K562 (cell line): ENCODE data around the gene KAT6B. TPM values are rescaled to one million over a fixed set of nuclear protein-coding genes. Genes with fewer than 3 reads are reported as not detected.

Experiments used
- ARID3B ChIP-seq: fragments of 250-450 bp; sonication (Bioruptor Pico); IDR thresholded peaks from 2 replicates; pipeline ENCODE4 v1.4.0; 2020; ENCODE audit warnings: borderline replicate concordance
- CBFA2T3 ChIP-seq: fragments of 450-650 bp; IDR thresholded peaks from 2 replicates; pipeline ENCODE4 v1.6.1; 2017
- CXXC5 ChIP-seq: fragments of 250-450 bp; sonication (Bioruptor Pico); IDR thresholded peaks from 2 replicates; pipeline ENCODE4 v1.8.0; 2022; ENCODE audit warnings: inconsistent platforms, mild to moderate bottlenecking, moderate library complexity
- HDAC2 ChIP-seq: fragments of 450-650 bp; IDR thresholded peaks from 2 replicates; pipeline ENCODE4 v1.6.1; 2016; ENCODE audit warnings: mild to moderate bottlenecking
- HDAC8 ChIP-seq: fragments of 450-650 bp; IDR thresholded peaks from 2 replicates; pipeline ENCODE4 v1.6.1; 2016; ENCODE audit warnings: mild to moderate bottlenecking, missing genetic modification characterization, moderate library complexity, missing compliant biosample characterization
- KHSRP ChIP-seq: fragments of 450-650 bp; IDR thresholded peaks from 2 replicates; pipeline ENCODE4 v1.6.1; 2017
- MAX ChIP-seq: sonication (generic); formaldehyde crosslinking; IDR thresholded peaks from 2 replicates; pipeline ENCODE4 v1.9.0; 2022; ENCODE audit warnings: mild to moderate bottlenecking, missing genetic modification reagents
- NCOA6 ChIP-seq: fragments of 450-650 bp; IDR thresholded peaks from 2 replicates; pipeline ENCODE4 v1.6.1; 2017; ENCODE audit warnings: mild to moderate bottlenecking
- NFIC ChIP-seq: fragments of 450-650 bp; IDR thresholded peaks from 2 replicates; pipeline ENCODE4 v1.6.1; 2017; ENCODE audit warnings: mild to moderate bottlenecking, inconsistent platforms
- PRMT5 ChIP-seq: sonication (generic); formaldehyde crosslinking; IDR thresholded peaks from 2 replicates; pipeline ENCODE4 v1.5.0; 2020; ENCODE audit warnings: missing genetic modification reagents
- RBM22 ChIP-seq: fragments of 200-400 bp; formaldehyde crosslinking; IDR thresholded peaks from 2 replicates; pipeline ENCODE4 v1.6.1; 2018; ENCODE audit warnings: low read length, low read depth; ENCODE audit not compliant: poor library complexity, severe bottlenecking
- RFX1 ChIP-seq: fragments of 450-650 bp; IDR thresholded peaks from 2 replicates; pipeline ENCODE4 v1.6.1; 2016; ENCODE audit warnings: mild to moderate bottlenecking, moderate library complexity
- SAP30 ChIP-seq: fragments of 200-600 bp; sonication (generic); IDR thresholded peaks from 2 replicates; pipeline ENCODE4 v1.6.1; 2012; ENCODE audit warnings: borderline replicate concordance, low read depth, mild to moderate bottlenecking, moderate library complexity, low read length, control low read depth, inconsistent platforms; ENCODE audit not compliant: insufficient read depth, poor library complexity, severe bottlenecking
- SRSF7 ChIP-seq: fragments of 200-400 bp; formaldehyde crosslinking; optimal IDR thresholded peaks from 2 replicates; pipeline ENCODE3; 2017; ENCODE audit warnings: mild to moderate bottlenecking, low read depth, low read length
- TARDBP ChIP-seq: fragments of 450-650 bp; IDR thresholded peaks from 2 replicates; pipeline ENCODE4 v1.6.1; 2016
- ZFP30 ChIP-seq: fragments of 250-450 bp; sonication (Bioruptor Pico); IDR thresholded peaks from 2 replicates; pipeline ENCODE4 v1.8.0; 2022; ENCODE audit warnings: moderate library complexity, mild to moderate bottlenecking, inconsistent platforms, borderline replicate concordance
- ZNF143 ChIP-seq: sonication (generic); formaldehyde crosslinking; IDR thresholded peaks from 2 replicates; pipeline ENCODE4 v1.9.0; 2022; ENCODE audit warnings: mild to moderate bottlenecking, missing genetic modification reagents
- ZNF197 ChIP-seq: fragments of 200-800 bp; sonication (Bioruptor generic); IDR thresholded peaks from 2 replicates; pipeline ENCODE4 v1.6.1; 2016; ENCODE audit warnings: low read depth, missing genetic modification characterization, missing compliant biosample characterization
- polyA plus RNA-seq, 8 experiments: library from polyadenylated mRNA; depleted of rRNA in 4 of 8; stranded (reverse) in 5 of 8; unstranded in 3 of 8; fragments of >200 nt; fragmentation: Nextera tagmentation in 2 of 8; fragmentation: Illumina TruSeq in 1 of 8; extraction: Ambion mirVana in 2 of 8; extraction: Trizol in 1 of 8; gene quantifications; 2 replicates each; pipeline versions ENCODE4 v1.2.1 to v1.2.3, GENCODE V29; 2011 to 2014; ENCODE audit warnings: inconsistent platforms in 1 of 8, missing spikeins in 1 of 8
- total RNA-seq, 7 experiments: library from RNA; depleted of rRNA in 6 of 7; stranded (reverse); fragments of >200 nt in 6 of 7; fragmentation: Illumina TruSeq in 2 of 7; extraction: Trizol in 2 of 7; gene quantifications; 2 replicates each; pipeline versions ENCODE4 v1.2.1 to v1.2.3, GENCODE V29; 2011 to 2021; ENCODE audit warnings: low replicate concordance in 1 of 7
- TF ChIP-seq, protein P1 (sequence below), 2 experiments: fragments of 450-650 bp; IDR thresholded peaks; 2 replicates each; pipeline ENCODE4 v1.6.1; 2016
- TF ChIP-seq, protein P2 (sequence below): sonication (generic); formaldehyde crosslinking; IDR thresholded peaks from 2 replicates; pipeline ENCODE4 v1.8.0; 2022; ENCODE audit warnings: mild to moderate bottlenecking, missing genetic modification reagents

Gene KAT6B
- total and polyA plus RNA-seq, 9 of the 15 experiments (the other 6 are each of a cell fraction or from before 2014, with no cell fraction given), result 1.4 to 9.2 (median 6.8) TPM

DNA sequence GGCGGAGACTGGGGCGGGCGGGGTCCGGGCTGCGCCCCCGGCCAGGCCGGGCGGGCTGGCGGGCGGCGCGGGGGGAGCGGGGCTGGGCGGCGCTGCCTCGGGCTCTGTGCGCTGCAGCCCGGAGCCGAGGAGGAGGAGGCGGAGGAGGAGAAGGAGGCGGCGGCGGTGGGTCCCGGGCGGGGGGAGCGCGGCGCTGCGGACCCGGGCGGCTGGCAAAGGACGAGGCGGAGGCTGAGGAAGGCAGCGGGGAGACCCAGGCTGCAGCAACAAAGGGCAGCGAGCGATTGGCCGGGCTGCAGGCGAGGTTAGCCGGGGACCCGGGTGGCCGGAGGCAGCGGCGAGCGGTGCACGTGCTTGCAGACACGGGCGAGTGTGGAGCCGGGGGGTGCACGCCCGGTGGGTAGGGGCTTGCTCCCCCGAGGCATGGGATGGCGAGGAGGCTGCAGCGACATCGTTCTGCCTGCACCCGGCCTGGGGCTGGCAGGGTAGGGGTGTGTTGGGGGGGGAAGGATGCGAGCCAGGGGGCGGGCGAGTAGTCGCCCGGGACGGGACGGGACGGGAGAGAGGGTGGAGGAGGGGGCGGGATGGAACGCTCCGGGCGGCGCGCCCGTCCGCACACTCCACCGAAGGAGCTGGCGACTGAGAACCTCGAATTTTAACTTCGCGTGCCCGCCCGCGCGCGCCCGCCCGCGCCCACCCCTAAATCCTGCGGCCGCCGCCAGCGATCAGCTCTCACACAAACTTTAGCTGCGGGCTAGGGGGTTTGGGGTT lies 844 bp upstream of the KAT6B start (continued):
- TF ChIP-seq SRSF7 (no peak), TARDBP (0 out of 2 replicates have a peak, but pooled peaks have one; percentile 35), HDAC8 (peak; percentile 53; the same call in 1 of the 2 replicates), RBM22 (peak; percentile 37), PRMT5 (peak; percentile 44; the same call in 1 of the 2 replicates), NFIC (peak; percentile 48; the same call in 1 of the 2 replicates), CXXC5 (CRISPR knock-in tag) (peak; percentile 68), ZNF143 (peak; percentile 13; the same call in 1 of the 2 replicates), ARID3B (CRISPR knock-in tag) (0 out of 2 replicates have a peak, but pooled peaks have one; percentile 63), KHSRP (no peak), CBFA2T3 (no peak; the same call in 1 of the 2 replicates), ZFP30 (no peak), RFX1 (no peak), MAX (peak; percentile 87), SAP30 (peak; percentile 66), ZNF197 (no peak), NCOA6 (peak; percentile 75), HDAC2 (peak; percentile 86)
- TF ChIP-seq, protein P1, sequence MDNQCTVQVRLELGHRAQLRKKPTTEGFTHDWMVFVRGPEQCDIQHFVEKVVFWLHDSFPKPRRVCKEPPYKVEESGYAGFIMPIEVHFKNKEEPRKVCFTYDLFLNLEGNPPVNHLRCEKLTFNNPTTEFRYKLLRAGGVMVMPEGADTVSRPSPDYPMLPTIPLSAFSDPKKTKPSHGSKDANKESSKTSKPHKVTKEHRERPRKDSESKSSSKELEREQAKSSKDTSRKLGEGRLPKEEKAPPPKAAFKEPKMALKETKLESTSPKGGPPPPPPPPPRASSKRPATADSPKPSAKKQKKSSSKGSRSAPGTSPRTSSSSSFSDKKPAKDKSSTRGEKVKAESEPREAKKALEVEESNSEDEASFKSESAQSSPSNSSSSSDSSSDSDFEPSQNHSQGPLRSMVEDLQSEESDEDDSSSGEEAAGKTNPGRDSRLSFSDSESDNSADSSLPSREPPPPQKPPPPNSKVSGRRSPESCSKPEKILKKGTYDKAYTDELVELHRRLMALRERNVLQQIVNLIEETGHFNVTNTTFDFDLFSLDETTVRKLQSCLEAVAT (IDR thresholded peaks at IDR 0.05), result peak in 1 of 2 experiments; percentile 67; a peak in 2 of 4 replicates
- TF ChIP-seq, protein P2, sequence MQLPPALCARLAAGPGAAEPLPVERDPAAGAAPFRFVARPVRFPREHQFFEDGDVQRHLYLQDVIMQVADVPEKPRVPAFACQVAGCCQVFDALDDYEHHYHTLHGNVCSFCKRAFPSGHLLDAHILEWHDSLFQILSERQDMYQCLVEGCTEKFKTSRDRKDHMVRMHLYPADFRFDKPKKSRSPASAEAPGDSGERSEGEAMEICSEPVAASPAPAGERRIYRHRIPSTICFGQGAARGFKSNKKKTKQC, result peak; percentile 41; the same call in 1 of the 2 replicates
- TF ChIP-seq, all 486 proteins: peak for 85
